ENCODE data around the gene SLC2A14.
"Not testable (repeated sequence)": the region's sequence is repeated elsewhere in the genome, so short reads cannot be mapped to it uniquely, and the experiment has no call there.

SLC2A14 gene

DNA sequence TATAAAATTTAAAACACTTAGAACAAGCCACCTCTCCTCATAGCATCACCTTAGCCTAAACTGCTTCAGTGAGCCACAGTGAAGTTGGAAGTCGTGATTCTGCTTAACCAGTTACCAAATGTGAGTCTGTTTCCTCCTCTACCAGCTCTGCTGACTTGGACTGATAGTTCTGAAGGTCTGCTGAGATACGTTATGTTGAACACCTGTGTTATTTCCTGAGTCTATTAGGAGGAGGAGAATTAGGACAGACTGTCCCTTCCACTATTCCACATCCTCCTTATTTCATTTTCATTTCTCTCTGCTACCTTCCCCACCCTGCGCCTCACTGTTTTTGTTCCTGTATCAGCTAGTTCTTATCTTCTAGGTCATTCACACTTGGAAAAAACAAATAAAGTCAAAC, 2.4 kb downstream of the SLC2A14 start:
- no peak for DNase-seq

GRCh38 chr12:7869137-7869536, 3.6 kb downstream of the SLC2A14 start:
- no peak for DNase-seq

- no peak for DNase-seq
Observed at GRCh38 chr12:7868391-7868790, 4.3 kb downstream of the SLC2A14 start.

DNA sequence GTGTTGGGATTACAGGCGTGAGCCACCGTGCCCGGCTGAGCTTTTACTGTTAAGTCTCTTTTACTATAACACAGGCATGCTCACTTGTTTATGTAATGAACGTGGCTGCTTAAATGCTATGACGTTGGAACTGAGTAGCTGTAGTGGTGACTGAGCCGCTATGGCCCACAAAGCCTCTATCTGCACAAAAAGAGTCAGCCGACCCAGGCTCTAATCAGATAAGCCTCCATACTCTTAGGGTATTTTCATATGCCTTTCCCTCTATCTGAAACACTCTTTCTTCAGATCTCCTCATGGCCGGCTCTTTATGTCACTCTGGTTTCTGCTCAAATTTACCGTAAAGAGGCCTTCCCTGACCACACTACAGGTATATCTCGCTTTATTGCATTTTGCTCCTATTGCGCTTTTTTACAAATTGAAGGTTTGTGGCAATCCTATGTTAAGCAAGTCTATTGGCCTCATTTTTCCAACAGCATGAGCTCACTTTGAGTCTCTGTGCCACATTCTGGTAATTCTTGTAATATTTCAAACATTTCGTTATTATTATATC, 8.0 kb downstream of the SLC2A14 start:
- no peak for DNase-seq

GRCh38 chr12:7862814-7863348, 9.8 kb downstream of the SLC2A14 start:
- DNase-seq, result not testable (repeated sequence)

DNA sequence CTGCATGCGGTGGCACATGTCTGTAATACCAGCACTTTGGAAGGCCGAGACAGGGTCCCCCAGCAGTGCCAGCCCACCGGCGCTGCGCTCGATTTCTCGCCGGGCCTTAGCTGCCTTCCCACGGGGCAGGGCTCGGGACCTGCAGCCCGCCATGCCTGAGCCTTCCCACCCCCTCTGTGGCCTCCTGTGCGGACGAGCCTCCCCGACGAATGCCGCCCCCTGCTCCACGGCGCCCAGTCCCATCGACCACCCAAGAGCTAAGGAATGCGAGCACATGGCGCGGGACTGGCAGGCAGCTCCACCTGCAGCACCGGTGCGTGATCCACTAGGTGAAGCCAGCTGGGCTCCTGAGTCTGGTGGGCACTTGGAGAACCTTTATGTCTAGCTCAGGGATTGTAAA, 10.4 kb downstream of the SLC2A14 start:
- not testable (repeated sequence) for DNase-seq

- no peak for DNase-seq
Observed at GRCh38 chr12:7859552-7859951, 13.2 kb downstream of the SLC2A14 start.

DNA sequence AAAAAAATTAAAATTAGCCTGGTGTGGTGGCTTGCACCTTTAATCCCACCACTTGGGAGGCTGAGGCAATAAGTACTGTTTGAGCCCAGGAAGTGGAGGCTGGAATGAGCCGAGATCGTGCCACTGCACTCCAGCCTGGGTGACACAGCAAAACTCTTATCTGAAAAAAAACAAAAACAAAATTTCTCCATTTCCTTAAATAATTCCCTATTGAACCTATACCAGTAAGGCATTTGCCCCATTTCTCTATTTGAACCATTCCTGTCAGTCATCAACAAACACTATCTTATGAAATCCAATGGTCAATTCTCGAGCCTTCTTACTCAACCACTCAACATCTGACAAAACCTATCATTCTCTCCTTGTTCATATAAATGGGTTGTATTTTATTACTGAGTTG, 14.7 kb downstream of the SLC2A14 start:
- no peak for DNase-seq

- peak in 1 of 58 donors; percentile 4 for DNase-seq
Observed at GRCh38 chr12:7856516-7856915, 16.2 kb downstream of the SLC2A14 start.

- no peak for DNase-seq
Observed at GRCh38 chr12:7853557-7853956, 19.2 kb downstream of the SLC2A14 start.

GRCh38 chr12:7851622-7852081, 21.1 kb downstream of the SLC2A14 start:
- DNase-seq, result not testable (repeated sequence)

DNA sequence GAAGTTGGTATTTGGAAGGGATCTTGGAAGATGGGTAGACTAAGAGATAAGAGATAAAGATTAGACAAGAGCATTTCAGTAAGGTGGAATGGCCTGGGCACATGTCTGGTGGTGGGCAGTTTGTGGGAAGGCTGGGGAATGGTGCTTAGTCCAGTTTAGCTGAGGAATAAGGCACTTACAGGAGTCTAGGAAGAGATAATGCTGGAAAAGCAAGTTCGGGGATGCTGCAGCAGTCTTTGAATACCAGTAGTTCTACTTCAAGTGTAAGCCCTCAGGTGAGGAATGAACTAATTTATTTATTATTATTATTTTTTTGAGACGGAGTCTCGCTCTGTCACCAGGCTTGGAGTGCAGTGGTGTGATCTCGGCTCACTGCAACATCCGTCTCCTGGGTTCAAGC, 22.6 kb downstream of the SLC2A14 start:
- not testable (repeated sequence) for DNase-seq

GRCh38 chr12:7848098-7848422, 24.7 kb downstream of the SLC2A14 start:
- DNase-seq, result not testable (repeated sequence)

DNA sequence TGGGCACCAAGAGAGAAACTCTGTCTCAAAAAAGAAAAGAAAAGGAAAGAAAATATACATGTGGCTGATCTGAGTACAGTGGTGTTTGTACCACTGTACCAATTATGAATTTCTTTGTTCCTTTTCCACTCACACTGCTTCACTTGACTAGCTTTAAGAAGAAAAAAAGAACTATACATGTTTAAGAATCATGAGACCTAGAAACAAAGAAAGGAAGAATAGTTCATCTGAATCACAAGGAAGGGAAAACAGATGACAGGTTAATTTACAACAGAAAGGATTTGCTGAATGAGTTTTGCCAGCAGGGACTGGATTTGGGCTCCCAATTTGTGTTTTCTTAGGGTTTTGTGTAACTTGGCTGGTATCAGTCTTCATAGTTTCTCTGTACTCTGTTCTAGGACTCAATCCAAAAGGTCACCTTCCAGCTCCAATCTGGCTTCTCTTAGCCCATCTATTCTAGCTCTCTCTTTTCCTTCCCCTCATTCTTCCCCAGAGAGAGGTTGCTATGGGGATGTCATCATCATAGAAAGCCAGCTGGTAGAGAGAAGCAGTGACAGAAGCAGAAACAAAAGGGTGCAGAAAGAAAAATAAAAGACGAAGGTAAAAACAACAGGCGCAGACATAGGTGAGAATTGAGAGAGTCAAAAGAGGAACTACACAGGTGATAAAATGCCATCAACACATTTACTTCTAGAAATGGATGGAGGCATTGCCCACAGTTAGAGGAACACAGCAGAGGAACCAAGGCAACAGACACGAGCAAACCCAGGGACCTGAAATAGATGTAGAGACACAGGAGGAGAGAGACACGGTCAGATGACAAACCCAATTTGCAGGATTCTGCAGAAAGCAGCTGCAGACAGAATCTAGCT, 25.3 kb downstream of the SLC2A14 start:
- peak in 8 of 58 donors; percentile 1 to 30 (median 10) for DNase-seq

GRCh38 chr12:7844116-7844515, 28.6 kb downstream of the SLC2A14 start:
- DNase-seq, result no peak

- DNase-seq, result not testable (repeated sequence)
Observed at GRCh38 chr12:7843583-7843982, 29.1 kb downstream of the SLC2A14 start.

DNA sequence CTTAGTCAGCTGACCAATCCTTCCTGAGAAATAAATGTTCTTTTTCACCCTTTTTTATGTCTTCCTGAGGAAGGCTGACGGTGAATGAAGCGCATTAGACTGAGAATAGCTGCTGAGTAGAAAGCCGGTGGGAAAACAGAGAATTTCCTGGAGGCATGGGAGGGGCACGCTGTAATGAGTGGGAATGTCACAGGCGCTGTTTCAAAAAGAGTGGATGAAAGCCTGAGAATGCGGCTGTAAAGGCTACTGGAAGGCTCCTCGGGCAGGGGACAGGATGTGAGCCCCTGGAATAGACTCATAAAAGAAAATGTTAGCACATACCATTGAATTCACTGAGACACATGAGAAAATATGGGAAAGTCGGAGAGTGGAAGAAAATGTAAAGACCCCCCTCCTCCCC, 29.6 kb downstream of the SLC2A14 start:
- DNase-seq, result not testable (repeated sequence)

- DNase-seq, result not testable (repeated sequence)
Observed at GRCh38 chr12:7842444-7842843, 30.3 kb downstream of the SLC2A14 start.

DNA sequence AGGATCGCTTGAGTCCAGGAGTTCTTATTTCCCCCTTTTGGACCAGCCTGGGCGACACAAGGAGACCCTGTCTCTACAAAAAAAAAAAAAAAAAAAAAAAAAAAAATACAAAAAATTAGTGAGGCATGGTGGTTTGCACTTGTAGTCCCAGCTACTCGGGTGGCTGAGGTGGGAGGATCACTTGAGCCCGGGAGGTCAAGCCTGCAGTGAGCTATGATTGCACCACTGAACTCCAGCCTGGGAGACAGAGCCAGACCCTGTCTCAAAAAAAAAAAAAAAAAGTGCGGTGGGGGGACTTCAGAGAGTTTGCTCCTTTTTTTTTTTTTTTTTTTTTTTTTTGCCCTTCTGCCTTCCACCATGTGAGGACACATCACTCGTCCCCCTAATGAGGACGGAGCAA, 32.9 kb downstream of the SLC2A14 start:
- DNase-seq, result not testable (repeated sequence)

- DNase-seq, result peak in 55 of 58 donors; percentile 2 to 84 (median 46)
Observed at GRCh38 chr12:7839226-7839625, 33.5 kb downstream of the SLC2A14 start.

DNA sequence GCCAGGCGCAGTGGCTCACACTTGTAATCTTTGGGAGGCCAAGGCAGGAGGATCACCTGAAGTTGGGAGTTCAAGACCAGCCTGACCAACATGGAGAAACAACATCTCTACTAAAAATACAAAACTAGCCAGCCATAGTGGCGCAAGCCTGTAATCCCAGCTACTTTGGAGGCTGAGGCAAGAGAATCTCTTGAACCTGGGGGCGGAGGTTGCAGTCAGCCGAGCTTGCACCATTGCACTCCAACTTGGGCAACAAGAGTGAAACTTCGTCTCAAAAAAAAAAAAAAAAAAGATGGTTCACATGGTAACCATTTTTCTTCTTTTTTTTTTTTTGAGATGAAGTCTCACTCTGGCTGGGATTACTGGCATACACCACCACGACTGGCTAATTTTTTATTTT, 35.3 kb downstream of the SLC2A14 start:
- DNase-seq, result no peak

GRCh38 chr12:7835766-7836165, 36.9 kb downstream of the SLC2A14 start:
- no peak for DNase-seq

GRCh38 chr12:7835116-7835515, 37.6 kb downstream of the SLC2A14 start:
- no peak for DNase-seq
